ENCODE data around the gene PFN1.

PFN1 gene

GRCh38 chr17:4972752-4973151 is 24.4 kb upstream of the PFN1 start:
- peaks cover 14% of the 10 kb centered on the region for H3K36me3 Mint-ChIP-seq (ENCODE audit: low read depth)
- peaks cover 39% of the 10 kb centered on the region for H3K4me1 Mint-ChIP-seq (ENCODE audit: low read depth)
- intact Hi-C loops (cut with micrococcal nuclease), result no loop called here
- no peaks in the 10 kb centered on the region for H3K9me3 Mint-ChIP-seq
- H3K27ac Mint-ChIP-seq, result peak overlapping the region; percentile 47
- no peaks in the 10 kb centered on the region for H3K27me3 Mint-ChIP-seq
- no peak overlapping the region for H3K4me3 Mint-ChIP-seq

DNA sequence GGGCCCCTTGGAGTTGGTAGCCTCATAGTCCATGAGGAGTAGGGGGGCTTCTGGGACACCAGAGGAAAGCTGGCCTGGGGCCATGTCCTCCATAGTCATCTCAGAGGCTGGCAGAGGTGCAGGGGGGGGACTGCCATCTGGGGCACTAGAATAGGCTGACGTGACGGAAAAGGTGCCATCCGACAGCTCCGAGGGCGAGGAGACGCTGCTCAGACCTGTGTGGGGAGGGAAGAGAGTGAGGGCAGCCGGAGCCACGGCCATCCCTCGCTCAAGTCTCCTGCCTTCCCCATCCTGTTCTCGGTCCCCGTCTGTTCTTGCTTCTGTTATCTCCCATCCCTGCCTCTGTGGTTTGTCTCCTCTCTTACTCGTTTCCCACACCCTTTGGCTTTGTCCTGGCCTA is 24.0 kb upstream of the PFN1 start:
- H3K4me3 Mint-ChIP-seq, result no peak overlapping the region

GRCh38 chr17:4971826-4972225 is 23.5 kb upstream of the PFN1 start:
- intact Hi-C loops (cut with micrococcal nuclease), result no loop called here
- H3K36me3 Mint-ChIP-seq (ENCODE audit: low read depth), result peaks cover 5% of the 10 kb centered on the region
- no peak overlapping the region for H3K27ac Mint-ChIP-seq
- H3K4me1 Mint-ChIP-seq (ENCODE audit: low read depth), result peaks cover 39% of the 10 kb centered on the region
- H3K9me3 Mint-ChIP-seq, result no peaks in the 10 kb centered on the region
- H3K4me3 Mint-ChIP-seq, result no peak overlapping the region
- no peaks in the 10 kb centered on the region for H3K27me3 Mint-ChIP-seq

More for the DNA sequence above, 24.0 kb upstream of the PFN1 start:
- Mint-ChIP-seq H3K27me3 (no peaks in the 10 kb centered on the region), H3K9me3 (no peaks in the 10 kb centered on the region), H3K27ac (no peak overlapping the region), H3K36me3 (ENCODE audit: low read depth) (peaks cover 10% of the 10 kb centered on the region), H3K4me1 (ENCODE audit: low read depth) (peaks cover 39% of the 10 kb centered on the region)
- intact Hi-C loops (cut with micrococcal nuclease), result no loop called here

GRCh38 chr17:4970273-4970672 is 21.9 kb upstream of the PFN1 start:
- Mint-ChIP-seq H3K4me1 (ENCODE audit: low read depth) (peaks cover 44% of the 10 kb centered on the region), H3K36me3 (ENCODE audit: low read depth) (peaks cover 15% of the 10 kb centered on the region), H3K4me3 (no peak overlapping the region), H3K27me3 (no peaks in the 10 kb centered on the region), H3K27ac (peak overlapping the region; percentile 18), H3K9me3 (no peaks in the 10 kb centered on the region)
- intact Hi-C loops (cut with micrococcal nuclease), result no loop called here

DNA sequence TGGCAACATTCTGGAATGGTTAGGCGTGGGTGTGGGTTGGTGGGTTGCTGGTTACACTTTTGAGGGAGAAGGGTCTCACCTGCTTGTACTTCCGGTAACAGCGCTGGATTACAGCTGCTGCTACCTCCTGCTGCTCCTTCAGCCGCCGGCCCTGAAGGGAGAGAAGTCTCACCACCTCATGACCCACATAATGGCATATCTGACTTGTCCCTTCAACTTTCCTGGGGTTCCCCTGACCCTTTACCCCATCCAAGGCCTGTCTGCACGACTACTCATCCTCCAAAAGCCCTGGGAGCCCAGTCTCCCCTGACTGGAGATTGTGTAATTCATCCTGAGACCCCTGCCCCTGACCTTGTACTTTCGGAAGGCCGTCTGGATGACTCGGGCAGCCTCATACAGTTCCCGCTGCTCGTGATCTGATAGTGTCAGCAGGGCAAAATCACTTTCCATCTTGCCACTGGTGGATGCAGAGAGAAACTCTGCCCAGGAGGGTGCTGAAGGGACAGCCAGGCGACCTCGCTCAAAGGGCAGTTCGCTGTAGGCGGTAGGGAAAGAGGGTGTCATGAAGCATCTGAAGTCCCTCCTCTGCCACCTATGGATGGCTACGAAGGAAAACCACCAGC is 21.3 kb upstream of the PFN1 start:
- no peaks in the 10 kb centered on the region for H3K27me3 Mint-ChIP-seq
- peak overlapping the region; percentile 5 for H3K4me3 Mint-ChIP-seq
- intact Hi-C loops (cut with micrococcal nuclease), result no loop called here
- H3K36me3 Mint-ChIP-seq (ENCODE audit: low read depth), result peaks cover 21% of the 10 kb centered on the region
- H3K4me1 Mint-ChIP-seq (ENCODE audit: low read depth), result peaks cover 43% of the 10 kb centered on the region
- H3K9me3 Mint-ChIP-seq, result no peaks in the 10 kb centered on the region
- no peak overlapping the region for H3K27ac Mint-ChIP-seq

DNA sequence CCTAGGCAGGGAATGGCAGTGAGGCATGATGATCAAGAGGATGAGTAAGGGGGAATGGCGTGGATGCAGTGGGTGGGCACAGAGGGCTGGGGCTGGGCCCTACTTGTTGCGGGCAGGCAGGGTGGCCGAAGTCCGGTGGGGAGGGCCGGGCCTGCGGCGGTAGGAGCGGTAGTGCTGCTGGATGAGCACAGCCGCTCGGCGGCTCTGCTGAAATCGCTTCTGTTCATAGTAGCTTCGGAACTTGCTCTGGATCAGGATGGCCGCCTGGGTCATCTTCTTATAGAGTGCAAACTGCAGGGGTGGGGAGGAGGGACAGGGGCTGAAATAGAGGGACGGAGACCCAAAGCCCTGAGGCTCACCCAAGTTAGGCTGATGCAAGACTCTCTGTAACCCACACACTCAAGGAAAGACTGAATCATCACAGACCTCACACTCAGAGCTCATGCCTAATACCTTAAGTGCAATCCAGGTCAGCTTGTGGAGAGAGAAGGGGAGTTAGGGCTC is 20.8 kb upstream of the PFN1 start:
- H3K27ac Mint-ChIP-seq, result no peak overlapping the region
- H3K27me3 Mint-ChIP-seq, result no peaks in the 10 kb centered on the region
- H3K9me3 Mint-ChIP-seq, result no peaks in the 10 kb centered on the region
- H3K4me1 Mint-ChIP-seq (ENCODE audit: low read depth), result peaks cover 43% of the 10 kb centered on the region
- peaks cover 27% of the 10 kb centered on the region for H3K36me3 Mint-ChIP-seq (ENCODE audit: low read depth)
- H3K4me3 Mint-ChIP-seq, result peak overlapping the region; percentile 5
- intact Hi-C loops (cut with micrococcal nuclease), result no loop called here

GRCh38 chr17:4968486-4969046 is 20.2 kb upstream of the PFN1 start:
- Mint-ChIP-seq H3K4me1 (ENCODE audit: low read depth) (peaks cover 43% of the 10 kb centered on the region), H3K36me3 (ENCODE audit: low read depth) (peaks cover 27% of the 10 kb centered on the region), H3K9me3 (no peaks in the 10 kb centered on the region), H3K4me3 (no peak overlapping the region), H3K27ac (no peak overlapping the region), H3K27me3 (no peaks in the 10 kb centered on the region)
- intact Hi-C loops (cut with micrococcal nuclease), result no loop called here

DNA sequence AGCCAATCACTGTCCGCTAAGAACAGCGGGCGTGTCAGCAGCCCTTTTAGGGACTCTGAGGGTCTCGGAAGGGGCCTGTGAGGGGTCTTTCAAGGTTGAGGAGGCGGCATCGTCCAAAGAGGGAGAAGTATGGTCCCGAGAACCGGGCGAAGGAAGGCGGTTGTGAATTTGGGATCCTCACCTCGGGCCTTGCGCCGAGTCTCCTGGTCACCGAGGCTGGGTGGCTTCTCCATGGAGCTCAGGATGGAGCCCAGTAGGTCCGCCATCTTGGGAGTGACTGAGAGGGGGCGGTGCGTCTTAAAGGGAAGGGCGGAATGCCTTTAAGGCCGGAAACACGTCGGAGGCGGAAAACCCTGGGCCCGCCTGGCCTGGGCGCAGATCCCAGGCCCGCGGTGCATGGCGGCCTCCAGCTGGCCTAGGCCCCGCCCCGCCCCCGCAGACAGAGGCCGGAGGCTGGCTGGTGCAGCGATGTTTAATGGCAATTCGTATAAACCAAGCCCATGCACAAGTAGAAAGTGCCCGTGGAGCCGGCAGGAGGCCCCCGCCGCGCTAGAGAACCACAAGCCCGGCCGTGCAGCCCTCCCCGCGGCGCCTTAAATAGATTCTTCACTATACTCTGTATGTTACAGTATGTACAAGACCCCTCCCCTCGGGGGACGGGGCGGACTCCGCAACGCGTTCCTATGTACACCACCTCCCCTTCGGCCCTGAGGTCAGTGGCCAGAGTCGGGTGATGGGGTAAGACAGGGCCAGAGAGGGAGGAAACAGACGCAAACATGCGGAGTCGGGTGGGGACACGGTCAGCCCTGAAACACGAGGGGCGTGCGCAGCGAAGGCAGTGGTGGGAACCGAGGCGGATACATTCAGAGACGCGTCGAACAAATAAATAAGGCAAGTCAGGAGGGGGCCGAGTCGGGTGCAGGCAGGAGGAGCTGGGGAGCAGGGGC is 19.5 kb upstream of the PFN1 start, which contains the start of gene SPAG7:
TSS of gene SPAG7 (minus strand) at position 279 of the 947 bp plus-strand sequence. CDS start at position 266, 13 bp downstream.
- no peak within 1 kb of the TSS for H3K27ac Mint-ChIP-seq
- H3K9me3 Mint-ChIP-seq, result no peaks in the 10 kb centered on the region
- H3K27me3 Mint-ChIP-seq, result no peaks in the 10 kb centered on the region
- peaks cover 35% of the 10 kb centered on the region for H3K4me1 Mint-ChIP-seq (ENCODE audit: low read depth)
- peaks cover 34% of the 10 kb centered on the region for H3K36me3 Mint-ChIP-seq (ENCODE audit: low read depth)
- no peak within 1 kb of the TSS for H3K4me3 Mint-ChIP-seq
- intact Hi-C loops (cut with micrococcal nuclease), result loop anchor here (1.0 to 2.0 kb wide), 4 partner anchors 19 to 59 kb away; partner anchors contain the start of genes CAMTA2, PFN1, RNF167 and SLC25A11

DNA sequence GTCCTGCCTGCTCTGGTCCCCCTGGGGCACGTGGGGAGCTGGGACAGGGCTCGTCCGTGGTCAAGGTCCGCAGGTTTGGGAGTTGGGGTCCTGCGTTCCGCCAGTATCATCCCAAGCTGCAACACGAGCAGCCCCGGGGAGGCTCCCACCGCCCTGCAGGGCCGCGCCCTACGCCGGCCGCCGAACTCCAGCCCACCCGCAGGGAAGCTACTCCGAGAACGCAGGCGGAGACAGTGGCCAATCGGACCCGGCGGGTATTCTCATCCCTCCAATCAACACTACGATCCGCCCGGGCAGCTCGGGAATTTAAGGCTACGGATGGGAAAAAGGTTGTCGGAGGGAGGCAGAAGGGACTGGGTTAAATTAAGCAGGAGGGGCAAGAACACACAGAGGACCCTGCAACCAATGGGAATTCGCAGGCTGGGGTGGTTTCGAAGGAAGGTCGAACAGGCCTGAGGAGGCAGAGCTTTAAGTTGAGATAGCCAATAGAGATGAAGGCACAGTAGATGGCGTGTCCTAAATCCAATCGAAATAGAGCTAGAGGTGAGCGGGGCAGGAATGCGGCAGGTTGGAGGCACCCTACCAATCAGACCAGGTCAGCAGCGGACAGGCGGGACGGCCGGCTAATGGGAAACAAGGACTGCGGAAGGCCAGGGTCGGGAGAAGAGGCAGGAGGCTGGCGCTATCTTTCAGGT is 18.7 kb upstream of the PFN1 start:
- Mint-ChIP-seq H3K36me3 (ENCODE audit: low read depth) (peaks cover 34% of the 10 kb centered on the region), H3K9me3 (no peaks in the 10 kb centered on the region), H3K4me3 (no peak overlapping the region), H3K27me3 (no peaks in the 10 kb centered on the region), H3K4me1 (ENCODE audit: low read depth) (peaks cover 27% of the 10 kb centered on the region), H3K27ac (no peak overlapping the region)
- intact Hi-C loops (cut with micrococcal nuclease), result loop anchor here (1.0 to 2.0 kb wide), 4 partner anchors 19 to 58 kb away; partner anchors contain the start of genes CAMTA2, PFN1, RNF167 and SLC25A11

DNA sequence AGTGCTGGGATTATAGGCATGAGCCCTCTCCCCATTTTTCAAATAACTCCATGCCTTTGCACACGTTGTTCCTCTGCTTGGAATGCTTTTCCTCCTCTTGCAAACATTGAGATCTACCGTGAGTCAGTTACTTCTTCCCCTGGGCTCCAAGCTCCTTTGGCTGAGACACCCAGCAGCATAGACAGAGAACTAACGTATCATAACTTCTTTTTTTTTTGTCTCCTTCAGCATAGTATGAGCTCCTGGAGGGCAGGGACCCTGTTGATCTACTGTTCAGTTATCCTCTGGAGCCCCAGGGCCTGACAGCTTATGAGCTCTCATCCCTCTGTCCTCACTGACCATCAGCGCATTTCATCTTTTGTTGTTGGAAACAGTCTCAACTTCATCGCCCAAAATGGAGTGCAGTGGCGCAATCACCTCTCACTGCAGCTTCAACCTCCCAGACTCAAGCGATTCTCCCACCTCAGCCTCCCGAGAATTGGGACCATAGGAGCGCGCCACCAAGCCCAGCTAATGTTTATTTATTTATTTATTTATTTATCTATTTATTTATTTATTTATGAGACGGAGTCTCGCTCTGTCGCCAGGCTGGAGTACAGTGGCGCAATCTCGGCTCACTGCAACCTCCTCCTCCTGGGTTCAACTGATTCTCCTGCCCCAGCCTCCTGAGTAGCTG is 17.1 kb upstream of the PFN1 start:
- intact Hi-C loops (cut with micrococcal nuclease), result no loop called here

GRCh38 chr17:4960279-4960922 is 12.1 kb upstream of the PFN1 start:
- H3K36me3 Mint-ChIP-seq (ENCODE audit: low read depth), result peaks cover 67% of the 10 kb centered on the region
- no peak overlapping the region for H3K4me3 Mint-ChIP-seq
- H3K4me1 Mint-ChIP-seq (ENCODE audit: low read depth), result peaks cover 35% of the 10 kb centered on the region
- no peaks in the 10 kb centered on the region for H3K9me3 Mint-ChIP-seq
- H3K27ac Mint-ChIP-seq, result no peak overlapping the region
- peaks cover 5% of the 10 kb centered on the region for H3K27me3 Mint-ChIP-seq
- intact Hi-C loops (cut with micrococcal nuclease), result no loop called here

More for the DNA sequence above, 17.1 kb upstream of the PFN1 start:
- no peaks in the 10 kb centered on the region for H3K9me3 Mint-ChIP-seq
- no peaks in the 10 kb centered on the region for H3K27me3 Mint-ChIP-seq
- H3K36me3 Mint-ChIP-seq (ENCODE audit: low read depth), result peaks cover 47% of the 10 kb centered on the region
- peak overlapping the region; percentile 10 for H3K4me3 Mint-ChIP-seq
- peaks cover 26% of the 10 kb centered on the region for H3K4me1 Mint-ChIP-seq (ENCODE audit: low read depth)
- H3K27ac Mint-ChIP-seq, result no peak overlapping the region

DNA sequence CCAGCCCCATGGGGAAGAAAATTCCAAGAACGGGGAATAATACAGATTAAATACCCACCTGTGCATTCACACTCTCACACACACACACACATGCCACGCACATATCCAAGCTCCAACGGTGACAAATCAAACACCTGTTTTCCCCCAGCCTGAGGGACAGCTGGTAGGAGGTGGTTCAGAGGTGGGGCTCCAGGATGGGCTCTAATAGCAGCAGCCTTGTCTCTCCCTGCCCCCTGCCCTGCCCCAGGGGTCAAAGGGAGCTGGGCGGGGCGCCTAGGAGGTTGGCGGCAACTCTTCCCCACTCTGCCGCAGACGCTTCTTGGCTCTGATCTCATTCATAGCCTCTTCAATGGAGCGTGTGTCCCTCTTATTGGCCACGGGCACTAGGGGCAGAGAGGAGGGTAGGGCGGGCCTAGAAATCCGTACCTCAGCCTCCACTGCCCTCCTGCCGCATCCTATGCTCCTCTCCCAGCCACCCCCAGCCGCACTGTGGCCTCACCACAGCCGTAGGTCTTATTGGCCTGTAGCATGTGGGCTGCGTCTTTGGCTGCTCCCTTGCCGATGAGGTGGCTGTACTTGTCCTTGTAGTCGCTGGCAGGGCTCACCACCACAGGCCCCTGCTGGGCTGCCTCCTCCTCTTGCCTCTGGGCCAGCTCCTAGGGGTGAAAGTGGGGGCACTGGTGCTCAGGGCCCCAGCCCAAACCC is 11.1 kb upstream of the PFN1 start:
- Mint-ChIP-seq H3K4me3 (no peak overlapping the region), H3K36me3 (ENCODE audit: low read depth) (peaks cover 57% of the 10 kb centered on the region), H3K27me3 (peaks cover 5% of the 10 kb centered on the region), H3K4me1 (ENCODE audit: low read depth) (peaks cover 27% of the 10 kb centered on the region), H3K27ac (peak overlapping the region; percentile 57), H3K9me3 (no peaks in the 10 kb centered on the region)
- intact Hi-C loops (cut with micrococcal nuclease), result no loop called here

Measured in dendritic cell treated with granulocyte-macrophage colony-stimulating factor and Interleukin-4, amounts not matched to agents 40 ng/mL and 50 ng/mL, for 4 days (primary cell).